Measurements from ENCODE around the gene CNIH3.
A peak's percentile ranks its signal among the peaks of the same experiment; 100 is the strongest.

CNIH3 gene

DNA sequence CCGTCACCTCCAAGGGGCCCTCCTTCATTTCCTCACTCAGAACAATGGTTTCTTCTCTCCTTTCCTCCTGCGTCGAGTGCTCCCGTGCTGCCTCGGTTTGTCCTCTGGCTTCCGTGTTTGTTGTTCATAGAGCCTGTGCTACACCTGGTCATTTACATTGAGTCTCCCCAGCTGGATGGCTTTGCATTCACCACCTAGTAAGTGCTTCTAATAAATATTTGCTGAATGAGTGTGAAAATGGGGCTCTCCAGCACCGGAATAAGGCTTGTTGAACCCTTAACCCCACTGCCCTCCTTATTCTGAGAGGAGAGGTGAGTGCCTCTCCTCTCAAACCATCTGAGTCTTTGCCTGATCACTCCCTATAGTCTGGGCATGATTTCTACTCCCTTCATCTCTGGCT is 104.9 kb downstream of the CNIH3 start:
- no peak for DNase-seq (ENCODE audit: low read depth in 2 of 2)

- DNase-seq (ENCODE audit: low read depth in 2 of 2) = no peak
Measured at GRCh38 chr1:224722838-224723237, 106.7 kb downstream of the CNIH3 start.

DNA sequence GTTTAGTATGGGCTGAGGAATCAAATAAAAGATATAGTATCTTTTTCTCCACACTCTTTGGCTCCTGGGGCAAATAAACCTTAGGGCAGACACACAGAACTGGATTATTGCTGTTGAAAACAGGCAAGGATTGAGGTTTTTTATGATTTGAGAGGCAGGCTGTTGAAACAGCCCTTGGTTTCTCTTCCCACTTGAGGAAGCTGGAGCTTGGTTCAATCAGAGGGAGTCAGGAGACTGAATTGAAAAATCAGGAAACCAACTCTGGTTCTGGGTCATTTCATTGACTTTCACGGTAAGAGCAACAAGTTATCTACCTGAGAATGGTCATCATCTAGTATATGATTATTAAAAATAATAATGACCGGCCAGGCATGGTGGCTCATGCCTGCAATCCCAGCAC is 108.4 kb downstream of the CNIH3 start:
- DNase-seq (ENCODE audit: low read depth in 2 of 2) = no peak

DNA sequence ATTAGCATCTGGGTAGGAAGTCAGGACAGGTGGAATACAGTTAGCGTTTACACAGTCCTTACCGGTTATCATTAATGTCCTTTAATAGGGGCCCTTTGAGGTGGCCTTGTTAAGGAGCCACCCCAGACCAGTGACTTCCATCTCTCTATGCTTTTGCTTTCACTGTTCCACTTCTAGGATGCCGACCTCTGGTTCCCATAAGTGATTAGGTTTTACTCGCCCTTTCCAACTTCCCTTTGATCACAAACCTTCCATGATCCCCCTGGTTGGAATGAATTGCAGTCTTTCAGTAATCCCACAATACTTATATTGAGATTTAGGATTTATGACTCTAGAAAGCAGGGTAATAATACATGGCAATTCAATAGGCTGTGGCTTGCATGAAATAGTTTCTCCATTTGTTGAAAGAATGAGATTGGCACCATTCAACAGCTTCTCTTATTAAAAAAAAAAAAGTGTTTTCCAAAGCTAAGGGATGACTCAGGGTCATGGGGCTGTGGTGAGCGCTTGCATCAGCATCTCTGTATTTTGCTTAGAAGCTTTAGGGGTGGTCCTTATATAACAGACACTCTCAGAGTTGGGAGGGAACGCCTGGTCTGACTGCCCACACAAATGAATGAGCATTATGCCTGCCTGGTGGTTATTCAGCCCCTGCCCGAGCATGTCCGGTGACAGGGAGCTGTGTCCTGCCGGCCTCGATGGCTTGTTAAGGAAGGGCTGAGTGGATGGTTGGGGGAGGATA is 110.5 kb downstream of the CNIH3 start:
- peak; percentile 89 for DNase-seq (ENCODE audit: low read depth in 2 of 2)

DNA sequence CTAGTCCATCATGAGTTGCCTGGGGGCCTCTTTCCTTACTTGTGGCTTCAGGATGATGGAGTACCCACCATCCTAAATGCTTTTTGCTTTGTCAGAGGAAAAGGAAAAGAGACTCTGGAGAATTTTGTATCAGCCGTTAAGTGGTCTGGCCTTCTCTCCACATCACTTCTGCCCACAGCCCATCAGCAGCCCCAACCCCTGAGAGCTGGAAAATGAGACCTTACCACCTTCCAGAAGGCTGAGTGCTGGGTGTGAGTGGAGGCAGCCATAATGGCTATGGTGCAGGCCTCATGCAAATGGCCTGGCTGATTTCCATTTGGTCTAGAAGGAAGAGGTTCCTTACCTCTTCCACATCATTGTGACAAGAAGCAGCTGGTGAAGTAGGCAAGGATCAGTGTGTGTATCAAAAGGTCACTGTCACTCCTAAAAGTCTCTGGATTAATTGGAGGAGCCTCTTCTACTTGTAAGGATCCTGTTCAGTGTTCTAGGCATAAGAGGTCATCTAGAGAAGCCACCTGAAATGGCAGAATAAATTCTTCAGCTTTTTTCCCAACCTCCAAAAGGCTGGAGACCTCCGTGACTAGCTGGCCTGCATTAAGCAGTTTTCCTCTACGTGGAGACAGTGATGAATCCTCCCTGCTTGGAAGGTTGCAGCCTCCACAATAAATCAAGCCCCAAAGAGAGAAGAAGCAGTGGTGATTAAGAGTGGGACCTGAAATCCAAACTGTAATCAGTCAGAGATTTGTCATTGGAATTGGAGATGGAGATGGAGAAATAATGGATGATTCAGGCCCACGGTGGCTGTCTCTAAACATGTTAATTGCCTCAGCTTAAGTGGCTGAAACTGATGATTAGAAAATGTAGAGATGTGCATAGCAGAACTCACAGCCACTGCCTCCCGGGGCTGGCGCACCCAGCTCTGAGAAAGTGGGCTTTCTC is 111.5 kb downstream of the CNIH3 start:
- DNase-seq (ENCODE audit: low read depth in 2 of 2) = peak; percentile 64 to 66

GRCh38 chr1:224730540-224730939 is 114.4 kb downstream of the CNIH3 start:
- no peak for DNase-seq (ENCODE audit: low read depth in 2 of 2)

GRCh38 chr1:224730965-224731364 is 114.8 kb downstream of the CNIH3 start:
- peak; percentile 47 to 55 for DNase-seq (ENCODE audit: low read depth in 2 of 2)

- DNase-seq (ENCODE audit: low read depth in 2 of 2) = no peak
Measured at GRCh38 chr1:224731633-224732032, 115.5 kb downstream of the CNIH3 start.

DNA sequence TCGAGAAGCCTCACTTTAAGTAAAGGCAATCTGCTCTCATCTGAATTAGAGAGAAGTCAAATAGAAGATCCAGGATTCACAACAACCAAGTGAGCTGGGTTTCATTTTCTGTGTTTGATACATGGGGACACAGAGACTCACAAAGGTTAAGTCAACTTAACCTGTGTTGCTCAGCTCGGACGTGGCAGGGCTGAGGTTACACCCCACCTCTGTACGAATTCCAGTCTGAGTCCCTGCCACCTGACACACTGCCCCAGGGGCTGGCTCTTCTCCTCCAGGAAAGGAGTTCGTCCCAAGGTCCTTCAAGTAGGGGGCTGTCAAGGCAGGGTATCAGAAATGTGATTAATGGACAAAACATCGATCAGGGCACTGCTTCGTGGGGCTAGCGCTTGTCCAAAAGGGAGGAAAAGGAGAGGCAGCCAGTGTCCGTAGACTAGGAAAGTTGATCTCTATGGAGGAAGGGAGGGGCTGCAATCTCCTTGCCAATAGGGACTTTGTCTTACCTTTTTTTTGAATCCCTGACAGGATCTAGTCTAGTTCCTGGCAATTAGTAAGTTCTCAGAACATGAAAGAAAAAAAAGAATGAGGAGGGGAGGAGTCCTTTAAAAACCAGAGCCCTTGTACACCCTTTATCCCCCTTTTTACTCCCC is 116.4 kb downstream of the CNIH3 start:
- no peak for DNase-seq (ENCODE audit: low read depth in 2 of 2)

DNA sequence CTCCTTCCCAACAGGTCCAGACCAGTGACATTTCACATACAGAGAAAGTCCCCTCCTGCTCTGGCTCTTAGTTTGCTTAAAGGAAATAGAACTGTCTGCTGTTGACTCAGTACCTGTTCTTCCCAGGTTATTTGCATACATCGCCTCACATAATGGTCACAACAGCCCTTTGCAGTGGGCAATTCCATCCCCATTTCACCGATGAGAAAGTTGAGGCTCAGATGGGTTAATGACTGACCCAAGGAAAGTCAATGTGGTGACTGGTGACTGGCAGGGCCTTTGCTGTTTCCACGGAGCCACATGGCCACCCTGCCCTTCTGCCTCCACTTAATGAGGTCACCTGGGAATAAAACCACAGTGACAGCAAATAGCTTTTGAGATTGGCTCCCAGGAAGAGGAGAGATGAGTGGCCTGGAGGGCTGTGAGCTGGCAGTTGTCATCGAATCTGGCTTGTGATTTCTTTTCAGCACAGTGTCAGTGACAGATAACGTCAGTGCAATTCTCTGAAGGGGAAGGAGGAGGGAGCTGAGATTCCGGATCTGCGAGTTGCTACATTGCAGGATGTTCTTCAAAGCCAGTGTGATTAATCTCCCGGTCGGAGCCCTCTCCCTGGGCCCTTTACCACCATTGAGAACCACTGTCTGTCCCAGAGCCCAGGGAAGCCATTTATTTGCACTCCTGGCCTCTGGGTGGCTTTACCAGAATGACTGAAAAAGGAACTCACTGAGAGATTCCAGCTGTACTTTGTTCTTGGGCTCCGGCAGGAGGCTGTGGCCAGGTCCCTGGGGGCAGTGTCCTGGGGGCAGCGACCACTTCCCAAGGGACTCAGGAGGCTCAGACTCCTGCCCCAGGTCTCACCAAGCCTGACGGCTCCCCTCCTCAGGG is 117.2 kb downstream of the CNIH3 start:
- DNase-seq (ENCODE audit: low read depth in 2 of 2) = no peak

DNA sequence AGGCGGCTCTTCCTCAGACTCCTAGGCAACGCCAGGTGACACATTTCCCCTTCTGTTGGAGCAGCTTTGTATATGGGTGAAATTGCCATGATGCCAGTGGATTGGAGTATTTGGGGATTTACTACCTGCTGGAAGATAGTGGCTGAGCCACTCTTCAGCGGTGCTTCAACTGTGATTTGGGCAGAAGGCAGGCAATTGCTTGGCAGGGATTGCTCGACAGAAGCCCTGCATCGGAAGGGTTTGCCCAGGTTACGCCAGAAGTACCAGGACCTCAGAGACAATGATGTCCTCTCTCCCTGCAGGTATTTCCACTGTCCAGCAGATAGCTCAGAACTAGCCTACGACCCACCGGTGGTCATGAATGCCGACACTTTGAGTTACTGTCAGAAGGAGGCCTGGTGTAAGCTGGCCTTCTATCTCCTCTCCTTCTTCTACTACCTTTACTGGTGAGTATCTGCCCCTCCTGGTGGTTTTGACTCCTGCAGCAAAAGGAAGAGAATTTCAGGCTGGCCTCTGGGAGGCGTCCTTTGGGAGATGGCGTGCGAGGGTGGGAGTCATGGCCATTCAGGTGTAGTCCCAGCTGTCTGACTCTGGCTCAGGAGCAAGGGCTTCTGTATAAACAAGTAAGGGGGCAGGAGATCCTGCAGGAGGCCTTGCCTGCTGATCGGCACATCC is 118.3 kb downstream of the CNIH3 start:
- no peak for DNase-seq (ENCODE audit: low read depth in 2 of 2)

DNA sequence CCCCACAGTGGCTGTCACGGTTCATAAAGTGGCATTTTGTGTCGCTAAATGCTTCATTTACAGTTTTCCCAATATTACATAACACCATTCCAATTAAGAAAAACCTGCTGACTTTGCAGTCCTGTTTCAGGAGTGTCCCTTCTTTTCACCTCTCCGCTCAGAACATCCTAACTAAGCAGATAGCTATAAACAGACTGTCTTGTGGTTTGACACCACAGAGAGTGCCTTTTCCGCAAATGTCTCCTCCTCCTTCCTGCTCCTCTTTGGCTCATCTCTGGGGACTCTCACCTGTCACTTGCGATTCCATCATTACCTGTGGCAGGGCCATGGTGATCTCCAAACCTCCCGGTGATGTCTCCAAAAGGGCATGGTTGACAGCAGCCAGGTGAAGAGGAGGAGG is 119.0 kb downstream of the CNIH3 start:
- DNase-seq (ENCODE audit: low read depth in 2 of 2) = no peak

- DNase-seq (ENCODE audit: low read depth in 2 of 2) = peak; percentile 32 to 34
Measured at GRCh38 chr1:224736619-224737352, 120.7 kb downstream of the CNIH3 start.

DNA sequence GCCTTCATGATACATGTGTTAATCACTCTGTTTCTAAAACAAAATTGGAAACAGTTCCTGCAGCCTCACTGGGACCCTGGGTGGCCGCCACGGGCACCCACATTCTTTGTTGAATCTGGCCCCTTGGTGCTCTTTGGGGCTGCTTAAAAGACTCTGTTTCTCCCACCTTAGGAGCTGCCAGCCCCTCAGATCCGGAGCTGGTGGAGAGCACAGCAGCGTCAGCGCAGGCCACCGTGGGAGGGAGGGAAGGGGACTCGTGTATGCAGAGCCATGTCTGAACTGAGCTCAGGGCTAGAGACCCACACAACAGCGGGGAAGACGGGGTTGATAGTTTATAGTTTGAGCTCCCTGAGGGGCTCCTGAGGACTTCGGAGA is 121.2 kb downstream of the CNIH3 start:
- DNase-seq (ENCODE audit: low read depth in 2 of 2) = no peak

GRCh38 chr1:224739303-224739996 is 123.3 kb downstream of the CNIH3 start:
- DNase-seq (ENCODE audit: low read depth in 2 of 2) = no peak

- DNase-seq (ENCODE audit: low read depth in 2 of 2) = no peak
Measured at GRCh38 chr1:224739997-224740684, 124.0 kb downstream of the CNIH3 start.

GRCh38 chr1:224740685-224741052 is 124.6 kb downstream of the CNIH3 start:
- DNase-seq (ENCODE audit: low read depth in 2 of 2) = no peak

DNA sequence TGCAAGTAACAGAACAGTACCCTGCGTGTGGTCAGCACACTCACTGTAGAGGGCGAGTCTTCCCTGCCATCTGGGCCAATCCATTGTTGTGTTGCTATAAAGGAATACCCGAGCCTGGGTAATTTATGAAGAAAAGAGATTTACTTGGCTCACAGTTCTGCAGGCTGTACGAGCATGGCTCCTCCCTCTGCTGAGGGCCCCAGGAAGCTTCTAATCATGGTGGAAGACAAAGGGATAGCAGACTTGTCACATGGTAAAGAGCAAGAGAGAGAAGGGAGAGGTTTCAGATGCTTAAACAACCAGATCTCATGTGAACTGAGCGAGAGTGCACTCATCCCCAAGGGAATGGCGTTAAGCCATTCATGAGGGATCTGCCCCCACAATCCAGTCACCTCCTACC is 126.2 kb downstream of the CNIH3 start:
- DNase-seq (ENCODE audit: low read depth in 2 of 2) = no peak

GRCh38 chr1:224743608-224744164 is 127.6 kb downstream of the CNIH3 start:
- no peak for DNase-seq (ENCODE audit: low read depth in 2 of 2)
